Transverse colon (tissue), 4 donors: ENCODE data around the gene MIA3. TPM values are rescaled to one million over a fixed set of nuclear protein-coding genes. Genes with fewer than 3 reads are reported as not detected.

Experiments
- DNase-seq: peaks from one replicate; pipeline ENCODE4 v3.0.0-alpha.2; 2019
- H3K27ac ChIP-seq, 4 donors: fragments of 200-600 bp; sonication (generic); 2 replicates each; pipeline ENCODE4 v1.5.1; 2016 to 2018; ENCODE audit warnings: inconsistent platforms in 4 of 4
- H3K27me3 ChIP-seq: fragments of 200-600 bp; sonication (generic); 2 replicates; pipeline ENCODE4 v1.5.1; 2017; ENCODE audit warnings: inconsistent platforms
- H3K36me3 ChIP-seq, 4 donors: fragments of 200-600 bp; sonication (generic); 2 replicates each; pipeline ENCODE4 v1.5.1; 2017 to 2019; ENCODE audit warnings: inconsistent platforms in 4 of 4
- H3K4me1 ChIP-seq, 4 donors: fragments of 200-600 bp; sonication (generic); 2 replicates each; pipeline ENCODE4 v1.5.1; 2017 to 2020; ENCODE audit warnings: inconsistent platforms in 4 of 4
- H3K4me3 ChIP-seq, 4 donors: fragments of 200-600 bp; sonication (generic); 1 replicate in 1 of 4; 2 replicates in 3 of 4; pipeline versions ENCODE4 v1.5.1 to v1.6.1; 2017 to 2019; ENCODE audit warnings: inconsistent platforms in 4 of 4
- H3K9me3 ChIP-seq, 2 donors: fragments of 200-600 bp; sonication (generic); 2 replicates each; pipeline ENCODE4 v1.5.1; 2017 to 2019; ENCODE audit warnings: inconsistent platforms in 2 of 2
- EP300 ChIP-seq: sonication (generic); formaldehyde crosslinking; IDR thresholded peaks from one replicate; pipeline ENCODE4 v1.6.1; 2017; ENCODE audit warnings: antibody characterized with exemption, low read depth
- POLR2A ChIP-seq: fragments of 450-650 bp; IDR thresholded peaks from one replicate; pipeline ENCODE4 v1.6.1; 2016; ENCODE audit warnings: antibody characterized with exemption, mild to moderate bottlenecking, moderate library complexity
- POLR2AphosphoS5 ChIP-seq, 3 donors: sonication (generic); formaldehyde crosslinking; IDR thresholded peaks; one replicate each; pipeline ENCODE4 v1.6.1; 2016; ENCODE audit warnings: antibody characterized with exemption in 3 of 3
- WGBS, 2 donors: methylation state at CpG; one replicate each; pipeline ENCODE4 v1.1.5; 2018; ENCODE audit warnings: low coverage in 1 of 2; 5-methylcytosine and 5-hydroxymethylcytosine counted together
- in situ Hi-C, 4 donors: fragments of 200-750 bp; cut with MboI; loops; one replicate each; pipeline versions ENCODE4 v1.15.0 to v1.15.1; 2017; ENCODE audit warnings: low sequenced_read_pairs in 3 of 4, low pct_ligation_motif_present in 1 of 4, low pct_unique_long_range_greater_than_20kb in 1 of 4
- intact Hi-C: fragments of 100-400 bp; cut with DNase I; formaldehyde crosslinking; loops from one replicate; pipeline ENCODE4 v1.15.1; 2023; ENCODE audit warnings: low total_unique reads
- total RNA-seq, 4 donors: library from RNA; depleted of rRNA; stranded (reverse); fragments of >200 nt; gene quantifications; one replicate each; pipeline ENCODE4 v1.1.0, GENCODE V29; 2016
- TF ChIP-seq, protein P1 (sequence below), 5 experiments: fragments of 200-600 bp in 3 of 5; fragments of 450-650 bp in 2 of 5; sonication (generic) in 3 of 5; IDR thresholded peaks; 1 replicate in 2 of 5; 2 replicates in 3 of 5; pipeline ENCODE4 v1.5.1; 2016 to 2017; ENCODE audit warnings: antibody characterized with exemption in 5 of 5, inconsistent platforms in 3 of 5, mild to moderate bottlenecking in 2 of 5, moderate library complexity in 1 of 5

MIA3 gene
- total RNA-seq, 4 donors from 2014 or later: 39.2 to 185 (median 49.1) TPM

DNA sequence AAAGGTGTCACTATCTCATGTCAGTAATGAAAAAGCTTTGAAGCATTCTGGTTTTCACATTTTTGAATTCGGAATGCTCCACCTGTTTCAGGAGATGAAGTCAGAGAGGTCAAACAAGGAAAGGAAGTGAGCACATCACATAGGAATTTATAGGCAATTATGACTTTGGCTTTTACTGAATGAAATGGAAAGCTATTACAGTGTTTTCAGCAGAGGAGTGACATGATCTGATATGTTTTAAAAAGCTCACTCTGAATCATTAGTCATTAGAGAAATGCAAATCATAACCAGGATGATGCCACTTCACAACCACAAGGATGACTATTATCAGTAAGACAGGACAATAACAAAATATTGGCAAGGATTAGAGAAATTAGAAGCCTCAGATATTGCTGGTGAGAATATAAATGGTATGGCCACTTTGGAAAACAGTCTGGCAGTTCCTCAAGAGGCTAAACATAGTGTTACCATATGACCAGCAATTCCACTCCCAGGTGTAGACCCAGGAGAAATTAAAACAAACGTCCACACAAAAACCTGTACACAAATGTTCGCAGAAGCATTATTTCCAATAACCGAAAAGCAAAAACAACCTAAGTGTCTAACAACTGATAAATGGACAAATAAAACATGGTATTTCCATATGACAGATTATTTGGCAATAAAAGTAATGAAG, 35.7 kb upstream of the MIA3 start:
- Histone ChIP-seq H3K27ac (no peak overlapping the region), H3K27me3 (no peaks in the 10 kb centered on the region), H3K9me3 (no peaks in the 10 kb centered on the region), H3K36me3 (peaks cover 0 to 14% (median 5%) of the 10 kb centered on the region in 4 donors), H3K4me3 (no peak overlapping the region), H3K4me1 (peaks cover 0 to 4% (median 0%) of the 10 kb centered on the region in 4 donors)
- DNase-seq: no peak
- intact Hi-C loops: no loop called here
- in situ Hi-C loops: no loop called here
- no peak for TF ChIP-seq POLR2A
- TF ChIP-seq POLR2AphosphoS5 (IDR thresholded peaks at IDR 0.05): no peak
- 79 to 85% methylated on average over 4 of the region's 4 CpGs for WGBS, 2 donors

DNA sequence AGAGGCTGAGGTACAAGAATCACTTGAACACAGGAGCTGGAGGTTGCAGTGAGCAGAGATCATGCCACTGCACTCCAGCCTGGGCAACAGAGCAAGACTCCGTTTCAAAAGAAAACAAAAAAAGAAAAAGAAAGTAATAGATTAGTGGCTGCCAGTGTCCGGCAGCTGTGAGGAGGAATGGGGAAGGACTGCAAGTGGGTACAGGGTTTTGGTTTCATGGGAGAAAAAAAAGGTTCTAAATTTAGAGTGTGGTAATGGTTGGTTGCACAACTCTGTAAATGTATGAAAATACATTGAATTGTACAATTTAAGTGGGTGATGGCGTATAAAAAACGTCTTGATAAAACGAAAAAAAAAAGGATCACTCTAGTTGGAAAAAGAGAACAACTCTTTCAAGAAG, 34.8 kb upstream of the MIA3 start:
- no peak for DNase-seq
- in situ Hi-C loops: no loop called here
- H3K4me1 ChIP-seq: peaks cover 0 to 6% (median 0%) of the 10 kb centered on the region in 4 donors

DNA sequence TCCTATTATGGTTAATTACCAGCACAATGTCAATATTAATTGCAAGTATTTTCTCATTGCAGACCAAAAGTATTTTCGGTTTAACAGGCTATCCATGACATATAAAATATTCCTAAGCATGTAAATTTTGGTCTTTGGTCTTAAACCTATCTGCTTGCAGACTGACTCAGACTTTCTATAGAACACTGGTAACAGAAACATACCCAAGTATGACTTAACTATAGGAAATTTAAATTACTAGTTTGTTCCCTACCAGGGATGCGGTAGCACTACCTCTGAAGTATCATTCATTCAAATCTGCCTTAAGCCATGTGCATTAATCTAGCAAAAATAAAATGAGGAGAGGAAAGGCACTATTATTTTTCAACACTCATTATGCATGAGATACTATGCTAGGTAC, 31.1 kb upstream of the MIA3 start:
- H3K27ac ChIP-seq: no peak overlapping the region
- H3K9me3 ChIP-seq: no peaks in the 10 kb centered on the region
- in situ Hi-C loops: no loop called here
- H3K4me3 ChIP-seq: no peak overlapping the region
- no peak for DNase-seq
- H3K27me3 ChIP-seq: no peaks in the 10 kb centered on the region
- TF ChIP-seq EP300 (no peak), POLR2A (no peak), POLR2AphosphoS5 (IDR thresholded peaks at IDR 0.05) (no peak)
- TF ChIP-seq, protein P1, sequence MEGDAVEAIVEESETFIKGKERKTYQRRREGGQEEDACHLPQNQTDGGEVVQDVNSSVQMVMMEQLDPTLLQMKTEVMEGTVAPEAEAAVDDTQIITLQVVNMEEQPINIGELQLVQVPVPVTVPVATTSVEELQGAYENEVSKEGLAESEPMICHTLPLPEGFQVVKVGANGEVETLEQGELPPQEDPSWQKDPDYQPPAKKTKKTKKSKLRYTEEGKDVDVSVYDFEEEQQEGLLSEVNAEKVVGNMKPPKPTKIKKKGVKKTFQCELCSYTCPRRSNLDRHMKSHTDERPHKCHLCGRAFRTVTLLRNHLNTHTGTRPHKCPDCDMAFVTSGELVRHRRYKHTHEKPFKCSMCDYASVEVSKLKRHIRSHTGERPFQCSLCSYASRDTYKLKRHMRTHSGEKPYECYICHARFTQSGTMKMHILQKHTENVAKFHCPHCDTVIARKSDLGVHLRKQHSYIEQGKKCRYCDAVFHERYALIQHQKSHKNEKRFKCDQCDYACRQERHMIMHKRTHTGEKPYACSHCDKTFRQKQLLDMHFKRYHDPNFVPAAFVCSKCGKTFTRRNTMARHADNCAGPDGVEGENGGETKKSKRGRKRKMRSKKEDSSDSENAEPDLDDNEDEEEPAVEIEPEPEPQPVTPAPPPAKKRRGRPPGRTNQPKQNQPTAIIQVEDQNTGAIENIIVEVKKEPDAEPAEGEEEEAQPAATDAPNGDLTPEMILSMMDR (IDR thresholded peaks at IDR 0.05): no peak
- intact Hi-C loops: no loop called here
- 88% methylated on average over 2 of the region's 2 CpGs for WGBS, 2 donors
- peaks cover 0 to 14% (median 5%) of the 10 kb centered on the region in 4 donors for H3K36me3 ChIP-seq
- H3K4me1 ChIP-seq: peaks cover 8 to 25% (median 14%) of the 10 kb centered on the region in 4 donors

More for the DNA sequence above, 34.8 kb upstream of the MIA3 start:
- H3K27me3 ChIP-seq: no peaks in the 10 kb centered on the region
- intact Hi-C loops: no loop called here
- no peaks in the 10 kb centered on the region for H3K9me3 ChIP-seq
- no peak overlapping the region for H3K27ac ChIP-seq
- WGBS, 2 donors: 74 to 83% methylated on average over 3 to 5 of the region's 5 CpGs
- H3K4me3 ChIP-seq: no peak overlapping the region
- no peak for TF ChIP-seq POLR2AphosphoS5 (IDR thresholded peaks at IDR 0.05)
- no peak for TF ChIP-seq POLR2A
- TF ChIP-seq, protein P1 (IDR thresholded peaks at IDR 0.05): no peak
- no peak for TF ChIP-seq EP300
- H3K36me3 ChIP-seq: peaks cover 0 to 14% (median 5%) of the 10 kb centered on the region in 4 donors

DNA sequence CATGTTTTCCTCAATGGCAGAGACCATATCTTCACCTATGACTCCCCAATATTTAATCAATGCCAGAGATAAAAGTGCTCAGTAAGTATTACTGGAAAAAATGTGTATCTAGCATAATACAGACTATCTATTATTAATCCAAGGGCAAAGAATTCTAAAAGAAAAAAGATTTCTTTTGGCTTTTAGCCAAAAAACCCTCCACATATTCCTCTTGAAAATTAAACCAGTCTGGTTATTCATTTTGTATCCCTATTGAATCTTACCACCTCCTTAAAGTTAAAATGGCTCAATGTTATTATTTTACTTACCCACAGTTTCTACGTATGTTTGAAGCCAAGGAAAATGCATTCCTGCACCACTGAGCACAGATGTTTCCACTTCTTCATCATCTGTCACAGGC, 29.8 kb upstream of the MIA3 start:
- H3K27ac ChIP-seq: no peak overlapping the region
- no peak overlapping the region for H3K4me3 ChIP-seq
- WGBS, 2 donors: 75 to 83% methylated on average over 1 of the region's 1 CpG
- H3K36me3 ChIP-seq: peaks cover 0 to 4% (median 0%) of the 10 kb centered on the region in 4 donors
- peaks cover 8 to 21% (median 14%) of the 10 kb centered on the region in 4 donors for H3K4me1 ChIP-seq
- DNase-seq: no peak
- H3K9me3 ChIP-seq: no peaks in the 10 kb centered on the region
- H3K27me3 ChIP-seq: no peaks in the 10 kb centered on the region
- in situ Hi-C loops (no loop called here), intact Hi-C loops (no loop called here)
- TF ChIP-seq POLR2AphosphoS5 (IDR thresholded peaks at IDR 0.05) (no peak), POLR2A (no peak), EP300 (no peak)
- TF ChIP-seq, protein P1 (IDR thresholded peaks at IDR 0.05): no peak
